BE2C (cell line): ENCODE data around the gene HSD3B2.

Experiments
- DNase-seq: peaks from one replicate; pipeline ENCODE4 v3.0.0-alpha.2; 2020
- H3K27me3 ChIP-seq: fragments of 250-450 bp; sonication (Bioruptor Pico); 2 replicates; pipeline ENCODE4 v1.5.1; 2020; ENCODE audit warnings: mild to moderate bottlenecking
- H3K36me3 ChIP-seq: fragments of 250-450 bp; sonication (Bioruptor Pico); 2 replicates; pipeline ENCODE4 v1.5.1; 2020; ENCODE audit warnings: mild to moderate bottlenecking
- H3K4me1 ChIP-seq: fragments of 250-450 bp; sonication (Bioruptor Pico); 2 replicates; pipeline ENCODE4 v1.5.1; 2020
- H3K4me3 ChIP-seq: 2 replicates; pipeline ENCODE4 v1.5.1; 2011; ENCODE audit warnings: low read depth, low read length
- H3K9me3 ChIP-seq: fragments of 250-450 bp; sonication (Bioruptor Pico); 2 replicates; pipeline ENCODE4 v1.5.1; 2020
- CTCF ChIP-seq: IDR thresholded peaks from 2 replicates; pipeline ENCODE4 v1.5.1; 2012; ENCODE audit warnings: mild to moderate bottlenecking, low read depth, low read length

The HSD3B2 gene

GRCh38 chr1:119388450-119388849 is 26.5 kb upstream of the HSD3B2 start:
- Histone ChIP-seq H3K36me3 (no peaks in the 10 kb centered on the region), H3K9me3 (no peaks in the 10 kb centered on the region), H3K27me3 (no peaks in the 10 kb centered on the region), H3K4me3 (no peak overlapping the region), H3K4me1 (no peaks in the 10 kb centered on the region)
- TF ChIP-seq CTCF = no peak
- no peak for DNase-seq

- H3K27me3 ChIP-seq = no peaks in the 10 kb centered on the region
- DNase-seq = no peak
- no peaks in the 10 kb centered on the region for H3K9me3 ChIP-seq
- no peaks in the 10 kb centered on the region for H3K36me3 ChIP-seq
- no peak for TF ChIP-seq CTCF
- H3K4me3 ChIP-seq = no peak overlapping the region
- H3K4me1 ChIP-seq = no peaks in the 10 kb centered on the region
Measured at GRCh38 chr1:119390526-119390925, 24.4 kb upstream of the HSD3B2 start.

- H3K9me3 ChIP-seq = no peaks in the 10 kb centered on the region
- no peak for DNase-seq
- H3K36me3 ChIP-seq = no peaks in the 10 kb centered on the region
- no peak for TF ChIP-seq CTCF
- no peaks in the 10 kb centered on the region for H3K4me1 ChIP-seq
- H3K4me3 ChIP-seq = no peak overlapping the region
- H3K27me3 ChIP-seq = no peaks in the 10 kb centered on the region
Measured at GRCh38 chr1:119391749-119392148, 23.2 kb upstream of the HSD3B2 start.

GRCh38 chr1:119394085-119394484 is 20.9 kb upstream of the HSD3B2 start:
- H3K27me3 ChIP-seq = no peaks in the 10 kb centered on the region
- no peaks in the 10 kb centered on the region for H3K4me1 ChIP-seq
- no peaks in the 10 kb centered on the region for H3K36me3 ChIP-seq
- H3K4me3 ChIP-seq = no peak overlapping the region
- no peak for TF ChIP-seq CTCF
- DNase-seq = no peak
- no peaks in the 10 kb centered on the region for H3K9me3 ChIP-seq

- Histone ChIP-seq H3K27me3 (no peaks in the 10 kb centered on the region), H3K9me3 (no peaks in the 10 kb centered on the region), H3K4me1 (no peaks in the 10 kb centered on the region), H3K36me3 (no peaks in the 10 kb centered on the region), H3K4me3 (no peak overlapping the region)
- no peak for DNase-seq
- no peak for TF ChIP-seq CTCF
Measured at GRCh38 chr1:119396982-119397381, 18.0 kb upstream of the HSD3B2 start.

- no peaks in the 10 kb centered on the region for H3K9me3 ChIP-seq
- no peaks in the 10 kb centered on the region for H3K4me1 ChIP-seq
- H3K4me3 ChIP-seq = no peak overlapping the region
- TF ChIP-seq CTCF = no peak
- H3K36me3 ChIP-seq = no peaks in the 10 kb centered on the region
- no peak for DNase-seq
- no peaks in the 10 kb centered on the region for H3K27me3 ChIP-seq
Measured at GRCh38 chr1:119397986-119398385, 17.0 kb upstream of the HSD3B2 start.
